ENCODE measurements around the gene GBF1. TPM values are rescaled to one million over a fixed set of nuclear protein-coding genes. Genes with fewer than 3 reads are reported as not detected.

Gene GBF1, protein sequence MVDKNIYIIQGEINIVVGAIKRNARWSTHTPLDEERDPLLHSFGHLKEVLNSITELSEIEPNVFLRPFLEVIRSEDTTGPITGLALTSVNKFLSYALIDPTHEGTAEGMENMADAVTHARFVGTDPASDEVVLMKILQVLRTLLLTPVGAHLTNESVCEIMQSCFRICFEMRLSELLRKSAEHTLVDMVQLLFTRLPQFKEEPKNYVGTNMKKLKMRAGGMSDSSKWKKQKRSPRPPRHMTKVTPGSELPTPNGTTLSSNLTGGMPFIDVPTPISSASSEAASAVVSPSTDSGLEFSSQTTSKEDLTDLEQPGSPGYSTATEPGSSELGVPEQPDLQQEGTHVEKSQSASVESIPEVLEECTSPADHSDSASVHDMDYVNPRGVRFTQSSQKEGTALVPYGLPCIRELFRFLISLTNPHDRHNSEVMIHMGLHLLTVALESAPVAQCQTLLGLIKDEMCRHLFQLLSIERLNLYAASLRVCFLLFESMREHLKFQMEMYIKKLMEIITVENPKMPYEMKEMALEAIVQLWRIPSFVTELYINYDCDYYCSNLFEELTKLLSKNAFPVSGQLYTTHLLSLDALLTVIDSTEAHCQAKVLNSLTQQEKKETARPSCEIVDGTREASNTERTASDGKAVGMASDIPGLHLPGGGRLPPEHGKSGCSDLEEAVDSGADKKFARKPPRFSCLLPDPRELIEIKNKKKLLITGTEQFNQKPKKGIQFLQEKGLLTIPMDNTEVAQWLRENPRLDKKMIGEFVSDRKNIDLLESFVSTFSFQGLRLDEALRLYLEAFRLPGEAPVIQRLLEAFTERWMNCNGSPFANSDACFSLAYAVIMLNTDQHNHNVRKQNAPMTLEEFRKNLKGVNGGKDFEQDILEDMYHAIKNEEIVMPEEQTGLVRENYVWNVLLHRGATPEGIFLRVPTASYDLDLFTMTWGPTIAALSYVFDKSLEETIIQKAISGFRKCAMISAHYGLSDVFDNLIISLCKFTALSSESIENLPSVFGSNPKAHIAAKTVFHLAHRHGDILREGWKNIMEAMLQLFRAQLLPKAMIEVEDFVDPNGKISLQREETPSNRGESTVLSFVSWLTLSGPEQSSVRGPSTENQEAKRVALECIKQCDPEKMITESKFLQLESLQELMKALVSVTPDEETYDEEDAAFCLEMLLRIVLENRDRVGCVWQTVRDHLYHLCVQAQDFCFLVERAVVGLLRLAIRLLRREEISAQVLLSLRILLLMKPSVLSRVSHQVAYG (N-terminal part only)
- total RNA-seq, result 17.0 and 18.6 TPM in 2 replicates

DNA sequence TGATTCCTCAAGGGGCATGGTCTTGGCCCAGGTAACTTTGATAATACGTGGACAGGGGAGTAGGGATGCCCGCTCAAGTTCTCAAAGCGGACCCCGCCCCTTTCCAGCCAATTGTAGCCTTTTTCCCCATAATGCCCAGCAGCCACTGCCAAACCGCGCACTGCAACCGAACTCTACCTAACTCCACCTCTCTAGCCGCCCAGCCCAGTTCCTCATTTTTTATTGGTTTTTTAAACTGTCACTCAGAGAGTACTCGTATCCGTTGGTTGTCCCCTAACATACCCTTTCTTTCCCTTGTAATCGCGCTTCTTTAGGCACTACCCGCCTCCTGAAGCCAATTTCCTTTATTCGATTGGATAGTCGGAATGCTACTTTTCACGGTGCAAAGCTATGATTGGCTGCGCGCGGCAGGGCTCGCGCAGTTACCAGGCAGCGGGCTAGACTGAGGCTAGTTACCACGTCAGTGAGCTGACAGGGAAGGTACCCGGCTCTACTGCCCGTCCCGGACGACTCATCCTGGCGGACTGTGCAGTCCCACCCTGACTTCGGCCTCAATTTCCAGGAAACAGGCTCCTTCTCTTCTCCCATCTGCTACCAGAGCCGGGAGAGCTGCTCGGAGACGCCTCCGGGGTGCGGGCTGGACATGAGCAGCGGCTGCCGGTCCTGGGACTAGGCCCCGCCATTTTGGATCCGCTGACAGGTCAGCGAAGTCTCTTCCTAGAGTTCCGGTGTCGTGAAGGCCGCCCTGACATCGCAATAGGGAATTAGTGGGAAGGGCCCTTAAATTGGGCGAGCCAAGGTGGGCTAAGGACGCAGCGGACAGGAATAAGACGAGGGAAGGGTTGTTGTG lies at the start of gene GBF1:
TSS of gene GBF1 (plus strand) at position 451 of the 850 bp plus-strand sequence. CDS start 13,407 bp downstream, outside the sequence.

DNA sequence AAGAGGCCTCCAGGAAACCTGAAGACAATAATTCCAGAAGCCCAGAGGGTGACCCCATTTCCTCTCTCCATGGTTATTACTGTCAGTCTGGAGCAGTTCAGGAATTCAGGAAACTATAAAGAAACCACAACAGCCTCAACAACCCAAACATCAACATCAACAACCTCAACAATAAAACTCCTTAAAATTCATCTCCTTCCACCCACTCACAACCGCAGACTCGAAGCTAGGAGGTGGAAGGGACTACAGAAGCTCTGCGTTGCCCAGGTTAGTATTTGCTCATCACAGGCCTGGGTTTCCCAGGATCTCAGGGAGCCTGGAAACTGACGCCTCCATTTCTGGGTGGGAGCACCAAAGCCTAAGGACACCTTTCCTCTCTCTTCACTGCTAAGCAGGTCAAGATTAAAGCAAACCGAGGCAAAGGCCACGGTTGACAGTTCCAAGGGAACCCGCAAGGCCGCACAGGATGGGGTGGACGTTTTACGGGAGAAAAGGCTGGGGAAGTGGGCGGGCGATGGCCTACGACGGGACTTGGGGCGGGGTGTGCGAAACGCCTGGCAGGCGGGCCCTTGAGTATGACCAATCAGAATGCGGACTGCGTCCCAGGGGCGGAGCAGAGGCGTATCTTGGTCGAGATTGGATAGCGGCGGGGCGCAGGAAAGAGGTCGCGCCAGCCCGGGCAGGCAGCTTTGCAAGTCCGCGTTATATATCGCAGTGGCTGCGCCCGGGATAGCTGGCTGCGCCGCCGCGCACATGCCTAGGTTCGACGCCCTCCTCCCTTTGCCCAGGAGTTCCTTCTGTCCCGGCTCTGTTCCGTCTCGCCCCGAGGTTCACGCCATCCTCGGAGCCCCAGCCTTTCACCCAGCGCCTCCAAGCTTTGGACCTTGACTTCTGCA lies 19.4 kb upstream of the GBF1 start, which contains the start of gene ELOVL3:
TSS of gene ELOVL3 (plus strand) at position 654 of the 896 bp plus-strand sequence. CDS start 250 bp downstream, outside the sequence.

DNA sequence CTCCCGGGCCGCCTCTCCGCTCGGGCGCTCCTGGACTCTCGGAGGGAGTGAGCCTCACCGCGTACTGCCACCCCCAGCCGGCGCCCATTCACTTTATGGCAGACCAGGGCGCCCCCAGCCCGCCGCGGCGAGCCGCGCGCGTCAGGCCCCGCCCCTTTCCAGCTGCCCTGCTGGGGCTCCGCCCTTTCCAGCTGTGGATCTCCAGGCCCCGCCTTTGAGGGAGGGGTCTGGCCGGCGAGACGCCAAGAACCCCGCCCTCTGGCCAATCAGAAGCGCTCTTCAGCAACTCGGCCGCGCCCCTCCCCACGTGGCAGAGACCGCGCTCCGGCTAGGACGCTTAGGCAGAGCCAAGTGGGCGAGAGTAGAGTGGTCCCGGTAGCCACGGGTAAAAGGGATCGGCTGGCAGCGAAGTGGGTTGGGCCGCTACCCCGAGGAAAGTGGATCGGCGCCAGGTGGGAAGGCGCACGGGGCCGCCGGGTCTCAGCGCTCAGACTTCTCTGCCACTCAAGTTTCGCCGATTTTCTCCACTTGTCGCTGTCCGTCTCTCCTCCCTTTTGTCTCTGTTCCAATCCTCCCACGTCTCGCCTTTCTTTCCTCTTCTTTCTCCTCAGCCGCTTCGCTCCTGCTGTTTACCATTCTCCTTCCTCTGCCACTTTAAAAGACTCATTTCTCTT lies 3.8 kb upstream of the GBF1 start, which contains the start of gene PITX3:
TSS of gene PITX3 (minus strand) at position 69 of the 674 bp plus-strand sequence. CDS start 9,432 bp downstream, outside the sequence.

DNA sequence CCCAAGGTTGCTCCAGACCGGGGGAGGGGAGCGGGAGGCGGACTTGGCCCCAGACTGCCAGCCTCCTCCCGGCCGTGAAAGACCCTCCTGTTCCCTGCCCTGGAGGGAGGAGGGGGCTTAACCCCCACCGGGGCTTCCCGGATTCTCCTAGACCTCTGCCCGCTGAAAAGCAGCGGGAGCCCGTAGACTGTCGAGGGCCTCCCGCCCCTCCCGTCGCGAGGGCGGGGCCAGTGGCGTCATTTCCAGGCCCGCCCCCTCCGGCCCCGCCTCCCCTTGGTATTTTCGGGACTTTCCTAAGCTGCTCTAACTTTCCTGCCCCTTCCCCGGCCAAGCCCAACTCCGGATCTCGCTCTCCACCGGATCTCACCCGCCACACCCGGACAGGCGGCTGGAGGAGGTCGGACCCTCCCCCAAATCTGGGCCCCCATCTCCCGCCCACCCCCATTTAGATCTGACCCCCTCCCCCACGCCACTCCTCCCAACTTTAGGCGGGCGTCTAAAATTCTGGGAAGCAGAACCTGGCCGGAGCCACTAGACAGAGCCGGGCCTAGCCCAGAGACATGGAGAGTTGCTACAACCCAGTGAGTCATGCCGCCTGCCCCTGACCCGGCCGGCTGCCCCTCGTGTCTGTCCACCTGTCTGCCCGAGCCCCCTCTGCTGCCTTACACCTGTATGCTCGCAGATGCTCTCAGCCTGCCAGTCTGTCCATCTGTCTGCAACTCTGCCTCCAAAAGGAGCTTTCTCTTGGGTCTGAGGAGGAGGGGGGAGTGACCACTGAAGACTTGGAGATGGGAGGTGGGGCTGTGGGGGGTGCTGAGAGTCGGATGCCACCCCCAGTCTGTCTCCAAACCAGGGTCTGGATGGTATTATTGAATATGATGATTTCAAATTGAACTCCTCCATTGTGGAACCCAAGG lies 150.3 kb downstream of the GBF1 start, which contains the start of gene NFKB2:
TSS of gene NFKB2 (plus strand) at position 306 of the 917 bp plus-strand sequence. CDS start at position 561, 255 bp downstream.

DNA sequence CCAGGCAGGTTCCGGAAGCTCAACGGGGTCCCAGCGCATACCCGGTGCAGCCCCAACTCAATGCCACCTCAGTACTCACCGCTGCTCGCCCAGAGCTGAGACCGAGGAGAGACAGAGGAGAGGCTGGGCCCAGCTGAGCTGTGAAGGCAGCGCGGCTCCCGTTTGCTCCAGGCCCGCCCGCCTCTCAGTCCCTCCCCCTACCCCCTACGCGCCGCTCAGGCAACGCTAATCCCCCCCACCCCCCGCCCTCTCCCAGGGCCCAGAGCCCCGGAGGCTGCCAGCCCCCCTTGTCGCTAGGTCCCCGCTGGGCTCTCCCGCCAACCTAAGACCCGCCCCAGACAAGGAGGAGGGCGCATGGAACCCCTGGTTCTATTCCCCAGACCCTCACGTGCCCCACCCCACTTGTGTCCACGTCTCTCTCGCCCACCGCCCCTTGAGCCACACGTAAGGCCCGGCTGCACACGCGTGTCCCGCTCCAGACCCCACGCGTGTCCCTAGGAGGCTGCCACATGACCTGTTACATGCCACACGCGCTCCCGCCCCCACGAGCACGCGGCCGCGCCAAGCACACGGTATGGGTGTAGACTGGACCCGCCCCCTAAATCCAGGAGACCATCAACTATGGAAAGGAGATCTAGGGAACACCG lies 173.4 kb downstream of the GBF1 start, which contains the start of gene PSD:
TSS of gene PSD (minus strand) at position 164 of the 647 bp plus-strand sequence. CDS start 1,747 bp downstream, outside the sequence.

DNA sequence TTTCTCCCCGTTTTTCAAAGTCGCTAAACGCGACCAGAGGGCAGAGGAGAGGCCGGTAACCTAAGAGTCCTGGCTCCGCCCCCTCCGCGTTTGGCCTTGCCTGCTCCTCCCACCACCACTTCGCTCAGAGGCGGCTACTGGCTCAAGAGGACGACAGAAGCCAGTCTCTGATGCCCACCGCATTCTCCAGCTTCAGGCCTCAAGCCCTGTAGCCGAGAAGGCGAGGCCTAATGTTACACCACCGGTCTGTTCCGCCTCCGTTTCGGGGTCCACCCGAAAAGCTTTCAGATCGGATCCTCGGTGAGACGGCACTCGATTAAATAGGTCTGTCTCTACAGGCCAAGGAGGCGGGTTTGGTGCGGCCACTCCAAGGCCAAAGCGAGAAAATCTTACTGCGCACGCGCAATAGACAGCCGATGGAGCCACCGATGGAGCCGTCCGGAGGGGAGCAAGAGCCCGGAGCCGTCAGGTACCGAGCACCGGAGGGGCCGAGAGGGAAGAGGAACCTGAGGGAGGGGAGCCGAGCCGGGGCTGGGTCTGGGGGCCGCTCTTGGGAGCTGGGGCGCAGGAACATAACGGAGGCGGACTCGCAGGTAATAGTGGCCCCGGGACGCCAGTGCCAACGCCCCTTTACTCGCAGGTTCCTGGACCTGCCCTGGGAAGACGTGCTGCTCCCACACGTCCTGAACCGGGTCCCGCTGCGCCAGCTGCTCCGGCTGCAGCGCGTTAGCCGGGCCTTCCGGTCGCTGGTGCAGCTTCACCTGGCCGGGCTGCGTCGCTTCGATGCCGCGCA lies 175.6 kb downstream of the GBF1 start, which contains the start of gene FBXL15:
TSS of gene FBXL15 (plus strand) at position 123 of the 793 bp plus-strand sequence. CDS start at position 417, 294 bp downstream.

Other genes starting within 250 kb of the GBF1 start
- gene ARMH3, start 189.4 kb upstream of the GBF1 start, total RNA-seq, result 9.3 and 9.4 TPM in 2 replicates
- 18.4 and 22.4 TPM in 2 replicates for gene HPS6, start 180.2 kb upstream of the GBF1 start, total RNA-seq
- 46.8 and 66.1 TPM in 2 replicates for gene LDB1, start 125.2 kb upstream of the GBF1 start, total RNA-seq
- 7.3 and 9.2 TPM in 2 replicates for gene PPRC1, start 112.5 kb upstream of the GBF1 start, total RNA-seq
- 13.1 and 14.4 TPM in 2 replicates for gene NOLC1, start 93.1 kb upstream of the GBF1 start, total RNA-seq
- gene ELOVL3, start 19.2 kb upstream of the GBF1 start, total RNA-seq, result 0.47 and 0.69 TPM in 2 replicates
- 0.16 TPM in 1 of 2 replicates, not detected in the other for gene PITX3, start 4.0 kb upstream of the GBF1 start, total RNA-seq
- gene NFKB2, start 150.2 kb downstream of the GBF1 start, total RNA-seq, result 10.2 and 12.9 TPM in 2 replicates
- 8.4 and 14.3 TPM in 2 replicates for gene PSD, start 173.3 kb downstream of the GBF1 start, total RNA-seq
- 7.0 and 8.2 TPM in 2 replicates for gene FBXL15, start 175.3 kb downstream of the GBF1 start, total RNA-seq
- gene CUEDC2, start 187.0 kb downstream of the GBF1 start, total RNA-seq, result 33.1 and 47.0 TPM in 2 replicates
- gene C10orf95, start 206.0 kb downstream of the GBF1 start, total RNA-seq, result not detected in 2 replicates

Measured in bronchial smooth muscle cell (primary cell).